Trophoblast cell (in vitro differentiated cells and primary cell): ENCODE data around the gene MAML3. TPM values are rescaled to one million over a fixed set of nuclear protein-coding genes. Genes with fewer than 3 reads are reported as not detected.

Experiments
- DNase-seq, 2 donors: peaks; one replicate each; pipeline ENCODE4 v3.0.0-alpha.2; 2016
- H2AFZ ChIP-seq: 2 replicates; pipeline ENCODE4 v1.6.1; 2013; ENCODE audit warnings: low read length, moderate library complexity, mild to moderate bottlenecking; ENCODE audit not compliant: insufficient read depth, poor library complexity
- H2AK5ac ChIP-seq: 2 replicates; pipeline ENCODE4 v1.6.1; 2013; ENCODE audit warnings: mild to moderate bottlenecking, low read length
- H2BK120ac ChIP-seq: 2 replicates; pipeline ENCODE4 v1.6.1; 2013; ENCODE audit warnings: low read length, mild to moderate bottlenecking, moderate library complexity; ENCODE audit not compliant: insufficient read depth, poor library complexity
- H2BK12ac ChIP-seq: 2 replicates; pipeline ENCODE4 v1.6.1; 2013; ENCODE audit warnings: mild to moderate bottlenecking, low read length, moderate library complexity
- H2BK5ac ChIP-seq: 2 replicates; pipeline ENCODE4 v1.6.1; 2013; ENCODE audit warnings: low read length, low read depth, moderate library complexity, mild to moderate bottlenecking; ENCODE audit not compliant: poor library complexity
- H3K14ac ChIP-seq: 2 replicates; pipeline ENCODE4 v1.6.1; 2013; ENCODE audit warnings: mild to moderate bottlenecking, low read length
- H3K18ac ChIP-seq: 2 replicates; pipeline ENCODE4 v1.6.1; 2013; ENCODE audit warnings: mild to moderate bottlenecking, low read length
- H3K23ac ChIP-seq: 2 replicates; pipeline ENCODE4 v1.6.1; 2013; ENCODE audit warnings: low read length
- H3K27ac ChIP-seq: 2 replicates; pipeline ENCODE4 v1.5.1; 2013; ENCODE audit warnings: low read depth, mild to moderate bottlenecking, inconsistent platforms, low read length, moderate library complexity
- H3K27me3 ChIP-seq: 2 replicates; pipeline ENCODE4 v1.6.1; 2013; ENCODE audit warnings: inconsistent platforms, mild to moderate bottlenecking, low read length, moderate library complexity; ENCODE audit not compliant: insufficient read depth
- H3K36me3 ChIP-seq, 2 experiments: 1 replicate in 1 of 2; 2 replicates in 1 of 2; pipeline ENCODE4 v1.6.1; 2013; ENCODE audit warnings: low read length in 2 of 2, mild to moderate bottlenecking in 2 of 2, moderate library complexity in 1 of 2; ENCODE audit not compliant: insufficient read depth in 2 of 2, control insufficient read depth in 1 of 2
- H3K4ac ChIP-seq: 2 replicates; pipeline ENCODE4 v1.6.1; 2013; ENCODE audit warnings: low read depth, mild to moderate bottlenecking, low read length, moderate library complexity
- H3K4me1 ChIP-seq, 2 experiments: 1 replicate in 1 of 2; 2 replicates in 1 of 2; pipeline ENCODE4 v1.6.1; 2013; ENCODE audit warnings: low read length in 2 of 2, mild to moderate bottlenecking in 2 of 2, moderate library complexity in 1 of 2; ENCODE audit not compliant: insufficient read depth in 2 of 2, control insufficient read depth in 1 of 2
- H3K4me2 ChIP-seq: 2 replicates; pipeline ENCODE4 v1.6.1; 2013; ENCODE audit warnings: inconsistent platforms, mild to moderate bottlenecking, low read length, moderate library complexity
- H3K4me3 ChIP-seq: 2 replicates; pipeline ENCODE4 v1.5.1; 2013; ENCODE audit warnings: mild to moderate bottlenecking, low read depth, low read length, inconsistent platforms
- H3K79me1 ChIP-seq: one replicate; pipeline ENCODE4 v1.6.1; 2013; ENCODE audit warnings: low read length
- H3K79me2 ChIP-seq: 2 replicates; pipeline ENCODE4 v1.6.1; 2013; ENCODE audit warnings: low read length, mild to moderate bottlenecking; ENCODE audit not compliant: control insufficient read depth, insufficient read depth, poor library complexity
- H3K9ac ChIP-seq: 2 replicates; pipeline ENCODE4 v1.6.1; 2013; ENCODE audit warnings: mild to moderate bottlenecking, low read length
- H3K9me3 ChIP-seq: 2 replicates; pipeline ENCODE4 v1.6.1; 2013; ENCODE audit warnings: low read depth, mild to moderate bottlenecking, control low read depth, inconsistent platforms, low read length; ENCODE audit not compliant: insufficient read depth
- H4K12ac ChIP-seq: 2 replicates; pipeline ENCODE4 v1.6.1; 2013; ENCODE audit warnings: low read depth, mild to moderate bottlenecking, low read length, moderate library complexity
- H4K8ac ChIP-seq: 2 replicates; pipeline ENCODE4 v1.6.1; 2013; ENCODE audit warnings: low read depth, mild to moderate bottlenecking, low read length, moderate library complexity
- H4K91ac ChIP-seq: one replicate; pipeline ENCODE4 v1.6.1; 2013; ENCODE audit warnings: low read depth, mild to moderate bottlenecking, low read length, moderate library complexity
- WGBS: extraction: QIAGEN DNeasy Blood & Tissue Kit; methylation state at CpG from one replicate; pipeline ENCODE4 v1.1.7; 2013; ENCODE audit warnings: missing lambda C conversion rate; ENCODE audit not compliant: insufficient read length, insufficient coverage; ENCODE audit errors: extremely low coverage; 5-methylcytosine and 5-hydroxymethylcytosine counted together
- polyA plus RNA-seq: library from polyadenylated mRNA; stranded (reverse); fragments of 200-250 nt; gene quantifications from 2 replicates; pipeline ENCODE4 v1.2.3, GENCODE V29; 2013

The MAML3 gene
- polyA plus RNA-seq: 31.7 and 32.4 TPM in 2 replicates

DNA sequence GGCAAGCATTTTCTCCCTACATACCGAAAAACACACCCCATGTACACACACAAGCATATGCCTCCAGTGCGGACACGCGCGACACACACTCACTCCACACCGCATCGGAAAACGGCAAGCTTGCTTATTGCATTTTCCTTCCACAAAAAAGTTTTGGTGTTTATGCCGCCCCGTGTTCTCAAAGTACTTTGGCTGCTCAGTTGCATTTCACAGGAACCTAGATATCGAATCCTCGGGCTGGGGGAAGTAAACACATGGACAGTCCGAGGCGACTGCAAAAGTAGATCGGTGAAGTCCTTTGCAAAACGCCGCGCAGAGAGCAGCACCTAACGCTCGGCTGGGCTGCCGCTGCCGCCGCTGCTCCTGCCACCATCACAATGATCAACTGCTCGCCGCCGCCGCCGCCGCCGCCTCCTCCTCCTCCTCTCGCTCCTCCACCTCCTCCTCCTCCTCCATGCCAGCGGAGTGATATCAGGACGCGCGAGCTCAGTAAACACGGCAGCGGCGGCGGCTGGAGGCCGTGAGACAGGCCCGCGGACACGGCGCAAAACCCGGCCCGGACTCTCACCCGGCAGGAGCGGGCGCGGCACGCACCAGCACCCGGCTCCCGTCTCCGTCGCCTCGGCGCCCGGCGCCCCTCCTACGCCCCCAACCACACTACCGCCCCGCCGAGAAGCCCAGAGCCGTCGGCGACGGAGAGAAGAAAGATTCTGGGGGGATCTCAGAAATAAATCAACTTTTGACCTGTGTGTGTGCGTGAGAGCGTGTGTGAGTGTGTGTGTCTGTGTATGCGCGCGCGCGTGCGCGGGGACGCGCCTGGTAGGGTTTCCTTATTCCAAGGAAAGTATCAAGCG, at the start of gene MAML3:
Gene MAML3 (minus strand): TSS at position 467 of the 854 bp plus-strand sequence. CDS start 857 bp downstream, outside the sequence.
- Histone ChIP-seq H2BK5ac (peak within 1 kb of the TSS; percentile 99), H3K36me3 (no peaks in the 10 kb centered on the region), H2BK12ac (peak within 1 kb of the TSS; percentile 98), H2AK5ac (peak within 1 kb of the TSS; percentile 35), H3K4me2 (peak within 1 kb of the TSS; percentile 67), H4K8ac (peak within 1 kb of the TSS; percentile 90), H3K79me1 (peaks cover 39% of the 10 kb centered on the region), H3K9me3 (no peaks in the 10 kb centered on the region), H3K9ac (peak within 1 kb of the TSS; percentile 81), H3K27ac (peak within 1 kb of the TSS; percentile 100), H3K4me1 (no peaks in the 10 kb centered on the region), H3K27me3 (no peaks in the 10 kb centered on the region), H3K4ac (peak within 1 kb of the TSS; percentile 95), H3K79me2 (peaks cover 30% of the 10 kb centered on the region), H3K18ac (peak within 1 kb of the TSS; percentile 100), H3K14ac (peak within 1 kb of the TSS; percentile 100), H3K4me3 (peak within 1 kb of the TSS; percentile 91), H4K91ac (peak within 1 kb of the TSS; percentile 99), H2AFZ (peak within 1 kb of the TSS; percentile 95), H4K12ac (peak within 1 kb of the TSS; percentile 92), H2BK120ac (peak within 1 kb of the TSS; percentile 99), H3K23ac (no peak within 1 kb of the TSS)
- no CpG with 5 or more reads among the region's 79 CpGs for WGBS
- peak; percentile 95 to 96 for DNase-seq

DNA sequence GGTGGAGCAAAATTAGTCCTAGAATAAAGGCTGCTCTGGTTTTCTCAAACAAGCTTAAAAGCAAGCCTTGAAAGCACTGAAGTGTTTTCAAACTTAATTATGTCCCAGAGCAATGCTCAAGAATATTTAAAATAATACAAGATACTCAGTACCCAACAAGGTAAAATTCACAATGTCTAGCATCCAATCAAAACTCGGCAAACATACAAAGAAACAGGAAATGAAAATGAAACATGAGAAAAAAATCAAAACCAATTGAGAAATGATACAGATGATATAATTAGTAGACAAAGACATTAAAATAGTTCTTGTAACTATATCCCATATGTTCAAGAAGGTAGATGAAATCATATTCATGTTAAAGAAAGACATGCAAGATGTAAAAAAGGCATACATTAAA, 45.0 kb upstream of the MAML3 start:
- H4K8ac ChIP-seq: no peak overlapping the region
- no peak overlapping the region for H3K4me2 ChIP-seq
- no peaks in the 10 kb centered on the region for H3K9me3 ChIP-seq
- no peak overlapping the region for H3K23ac ChIP-seq
- H2BK120ac ChIP-seq: no peak overlapping the region
- H2BK5ac ChIP-seq: no peak overlapping the region
- no peak overlapping the region for H3K9ac ChIP-seq
- no peak overlapping the region for H4K12ac ChIP-seq
- no peaks in the 10 kb centered on the region for H3K79me1 ChIP-seq
- no peaks in the 10 kb centered on the region for H3K36me3 ChIP-seq
- WGBS: no CpG with 5 or more reads among the region's 1 CpG
- no peak for DNase-seq
- H4K91ac ChIP-seq: no peak overlapping the region
- no peak overlapping the region for H3K4ac ChIP-seq
- no peak overlapping the region for H3K27ac ChIP-seq
- no peaks in the 10 kb centered on the region for H3K4me1 ChIP-seq
- no peak overlapping the region for H2AK5ac ChIP-seq
- H3K79me2 ChIP-seq: no peaks in the 10 kb centered on the region
- H3K14ac ChIP-seq: no peak overlapping the region
- H3K18ac ChIP-seq: no peak overlapping the region
- no peak overlapping the region for H2BK12ac ChIP-seq
- no peaks in the 10 kb centered on the region for H3K27me3 ChIP-seq
- no peak overlapping the region for H2AFZ ChIP-seq
- H3K4me3 ChIP-seq: no peak overlapping the region

DNA sequence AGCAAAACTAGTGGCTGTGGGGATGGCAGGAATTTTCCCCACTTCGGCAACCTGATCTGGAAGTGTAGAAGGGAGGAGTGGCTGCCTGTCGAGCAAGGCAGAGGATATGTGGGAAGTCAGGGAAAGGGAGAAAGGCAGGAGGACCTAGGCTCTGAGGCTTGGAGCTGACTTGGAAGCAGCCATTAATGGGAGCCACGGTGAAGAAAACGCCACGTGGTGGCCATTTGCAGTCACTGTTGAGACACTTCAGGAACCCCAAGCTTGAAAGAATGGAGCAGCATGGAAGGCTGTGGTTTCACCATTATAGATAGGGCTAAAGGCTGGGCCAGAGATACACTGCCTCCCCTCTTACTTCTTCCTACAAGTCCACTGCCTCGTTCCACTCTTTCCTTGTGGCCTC, 41.8 kb upstream of the MAML3 start:
- H4K8ac ChIP-seq: no peak overlapping the region
- H3K27me3 ChIP-seq: no peaks in the 10 kb centered on the region
- H3K23ac ChIP-seq: no peak overlapping the region
- no peak overlapping the region for H2AFZ ChIP-seq
- H3K9me3 ChIP-seq: no peaks in the 10 kb centered on the region
- no peak overlapping the region for H3K4ac ChIP-seq
- H3K4me3 ChIP-seq: no peak overlapping the region
- H3K79me1 ChIP-seq: no peaks in the 10 kb centered on the region
- no peak overlapping the region for H3K27ac ChIP-seq
- H3K9ac ChIP-seq: no peak overlapping the region
- H3K4me2 ChIP-seq: no peak overlapping the region
- no peak overlapping the region for H2AK5ac ChIP-seq
- no peaks in the 10 kb centered on the region for H3K36me3 ChIP-seq
- no peak overlapping the region for H3K14ac ChIP-seq
- no peak overlapping the region for H2BK120ac ChIP-seq
- DNase-seq: peak in 1 of 2 donors; percentile 48
- H2BK5ac ChIP-seq: no peak overlapping the region
- no peak overlapping the region for H4K91ac ChIP-seq
- no peak overlapping the region for H2BK12ac ChIP-seq
- no peaks in the 10 kb centered on the region for H3K79me2 ChIP-seq
- no peak overlapping the region for H4K12ac ChIP-seq
- no peak overlapping the region for H3K18ac ChIP-seq
- H3K4me1 ChIP-seq: no peaks in the 10 kb centered on the region
- no CpG with 5 or more reads among the region's 6 CpGs for WGBS

DNA sequence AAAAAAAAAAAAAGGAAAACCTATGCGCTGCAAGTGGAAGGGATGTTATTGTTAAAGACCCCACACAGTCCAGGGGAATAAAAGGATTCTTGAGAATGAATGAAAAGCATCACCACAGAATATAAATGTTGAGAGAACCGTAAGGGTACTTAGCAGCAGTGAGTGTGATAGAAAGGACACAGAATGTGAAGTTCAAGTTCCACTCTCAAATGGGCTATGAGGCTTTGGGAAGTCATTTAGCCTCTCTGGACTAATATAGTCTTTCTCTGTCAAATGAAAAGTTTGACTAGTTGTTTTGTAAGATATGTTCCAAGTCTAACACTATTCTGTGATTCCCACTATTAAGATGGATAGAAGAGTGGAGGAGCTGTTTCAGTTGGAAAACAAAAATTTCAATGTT, 35.8 kb upstream of the MAML3 start:
- H3K4me3 ChIP-seq: no peak overlapping the region
- no peak for DNase-seq

More for the DNA sequence above, 35.8 kb upstream of the MAML3 start:
- Histone ChIP-seq H2BK5ac (no peak overlapping the region), H3K4me1 (no peaks in the 10 kb centered on the region), H2BK12ac (no peak overlapping the region), H2BK120ac (no peak overlapping the region), H2AK5ac (no peak overlapping the region), H3K9ac (no peak overlapping the region), H4K91ac (no peak overlapping the region), H3K9me3 (no peaks in the 10 kb centered on the region), H4K8ac (no peak overlapping the region), H3K18ac (no peak overlapping the region), H3K4me2 (no peak overlapping the region), H3K36me3 (no peaks in the 10 kb centered on the region), H3K23ac (no peak overlapping the region), H3K79me2 (no peaks in the 10 kb centered on the region), H3K79me1 (no peaks in the 10 kb centered on the region), H3K14ac (no peak overlapping the region), H3K27ac (no peak overlapping the region), H2AFZ (no peak overlapping the region), H3K4ac (no peak overlapping the region), H3K27me3 (no peaks in the 10 kb centered on the region), H4K12ac (no peak overlapping the region)
- no CpG with 5 or more reads among the region's 2 CpGs for WGBS
